NCI-H1105 treated with DMSO at 0.1 percent for 48 hours (cell line): Measurements from ENCODE around the gene NUP155.
"Not testable (repeated sequence)": the region's sequence is repeated elsewhere in the genome, so short reads cannot be mapped to it uniquely, and the experiment has no call there.

Experiments
- DNase-seq: peaks from one replicate; lab custom pipeline; 2025; lab: John Stamatoyannopoulos, UW

Gene NUP155

GRCh38 chr5:37370864-37371726 lies at the start of gene NUP155:
TSS of gene NUP155 (minus strand) at chr5:37371106. CDS start at chr5:37370977, 129 bp downstream.
- peak; percentile 88 for DNase-seq

- no peak for DNase-seq
Observed at GRCh38 chr5:37417347-37417746, 46.4 kb upstream of the NUP155 start.

- DNase-seq, result not testable (repeated sequence)
Observed at GRCh38 chr5:37415456-37415855, 44.5 kb upstream of the NUP155 start.

- DNase-seq, result no peak
Observed at GRCh38 chr5:37412515-37412914, 41.6 kb upstream of the NUP155 start.

- no peak for DNase-seq
Observed at GRCh38 chr5:37400501-37400900, 29.6 kb upstream of the NUP155 start.

- DNase-seq, result no peak
Observed at GRCh38 chr5:37396352-37396751, 25.4 kb upstream of the NUP155 start.

GRCh38 chr5:37391591-37391990 lies 20.7 kb upstream of the NUP155 start:
- no peak for DNase-seq

- peak; percentile 85 for DNase-seq
Observed at GRCh38 chr5:37379100-37379628, 8.3 kb upstream of the NUP155 start, which contains the start of gene WDR70. TSS of gene WDR70 (plus strand) at chr5:37379318. CDS start at chr5:37379368, 50 bp downstream.

GRCh38 chr5:37378066-37378465 lies 7.2 kb upstream of the NUP155 start:
- DNase-seq, result not testable (repeated sequence)

- DNase-seq, result no peak
Observed at GRCh38 chr5:37375091-37375490, 4.2 kb upstream of the NUP155 start.

GRCh38 chr5:37370550-37370863 lies 399 bp downstream of the NUP155 start:
- no peak for DNase-seq

GRCh38 chr5:37355161-37355560 lies 15.7 kb downstream of the NUP155 start:
- no peak for DNase-seq

- not testable (repeated sequence) for DNase-seq
Observed at GRCh38 chr5:37342741-37343140, 28.2 kb downstream of the NUP155 start.

- not testable (repeated sequence) for DNase-seq
Observed at GRCh38 chr5:37334754-37335153, 36.2 kb downstream of the NUP155 start.

- no peak for DNase-seq
Observed at GRCh38 chr5:37326536-37326935, 44.4 kb downstream of the NUP155 start.

GRCh38 chr5:37323607-37324006 lies 47.3 kb downstream of the NUP155 start:
- no peak for DNase-seq

GRCh38 chr5:37319037-37319782 lies 51.7 kb downstream of the NUP155 start:
- no peak for DNase-seq

- DNase-seq, result no peak
Observed at GRCh38 chr5:37316027-37316426, 54.9 kb downstream of the NUP155 start.

GRCh38 chr5:37310360-37310759 lies 60.5 kb downstream of the NUP155 start:
- DNase-seq, result no peak

- DNase-seq, result no peak
Observed at GRCh38 chr5:37308793-37309192, 62.1 kb downstream of the NUP155 start.

- DNase-seq, result no peak
Observed at GRCh38 chr5:37304888-37305287, 66.0 kb downstream of the NUP155 start.

GRCh38 chr5:37296313-37296712 lies 74.6 kb downstream of the NUP155 start:
- not testable (repeated sequence) for DNase-seq
